HG03175 (cell line): ENCODE data around the gene GEMIN4.
"Not testable (repeated sequence)": the region's sequence is repeated elsewhere in the genome, so short reads cannot be mapped to it uniquely, and the experiment has no call there.

ENCODE experiments used
- ATAC-seq: cut with Tn5 transposase; IDR thresholded peaks from one replicate; pipeline ENCODE4 v1.9.1; 2021; ENCODE audit warnings: mild to moderate bottlenecking, moderate library complexity; ENCODE audit not compliant: unreplicated experiment

Gene GEMIN4

GRCh38 chr17:781805-782731, 30.0 kb upstream of the GEMIN4 start, which contains the start of the genes GLOD4 and MRM3:
Gene GLOD4 (minus strand): TSS chr17:782280. CDS start chr17:782255, 25 bp downstream.
Gene MRM3 (plus strand): TSS chr17:782353. CDS start chr17:782379, 26 bp downstream.
- ATAC-seq: peak; percentile 92

DNA sequence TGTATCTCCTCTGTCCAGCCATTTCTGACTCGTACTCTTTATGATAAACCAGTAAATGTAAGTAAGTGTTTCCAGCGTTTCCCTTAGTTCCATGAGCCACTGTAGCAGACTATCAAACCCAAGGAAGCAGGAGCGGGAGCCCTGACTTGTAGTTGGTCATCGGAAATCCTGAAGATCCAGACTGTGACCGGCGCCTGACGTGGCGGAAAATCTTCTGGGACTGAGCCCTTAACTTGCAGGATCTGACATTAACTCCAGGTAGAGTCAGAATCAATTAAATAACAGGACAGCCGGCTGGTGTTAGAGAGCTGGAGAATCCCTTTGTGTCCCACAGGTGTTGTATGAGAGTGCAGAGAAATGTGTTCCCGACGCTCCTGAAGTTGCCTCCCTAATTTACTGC, 26.0 kb upstream of the GEMIN4 start:
- no peak for ATAC-seq

DNA sequence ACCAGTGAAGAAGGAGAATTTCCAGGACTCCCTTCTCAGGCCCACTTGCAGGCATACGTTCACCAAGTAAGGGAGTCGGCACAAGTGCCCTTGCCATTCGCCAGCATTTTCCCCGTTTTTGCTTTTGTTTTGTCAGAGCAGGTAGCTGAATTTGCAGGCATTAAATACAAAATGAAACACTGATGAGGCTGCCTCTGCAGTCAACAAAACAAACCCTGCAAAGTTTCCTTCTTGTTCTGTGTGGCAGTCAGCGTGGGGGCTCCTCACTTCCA, 22.2 kb upstream of the GEMIN4 start:
- ATAC-seq: no peak

DNA sequence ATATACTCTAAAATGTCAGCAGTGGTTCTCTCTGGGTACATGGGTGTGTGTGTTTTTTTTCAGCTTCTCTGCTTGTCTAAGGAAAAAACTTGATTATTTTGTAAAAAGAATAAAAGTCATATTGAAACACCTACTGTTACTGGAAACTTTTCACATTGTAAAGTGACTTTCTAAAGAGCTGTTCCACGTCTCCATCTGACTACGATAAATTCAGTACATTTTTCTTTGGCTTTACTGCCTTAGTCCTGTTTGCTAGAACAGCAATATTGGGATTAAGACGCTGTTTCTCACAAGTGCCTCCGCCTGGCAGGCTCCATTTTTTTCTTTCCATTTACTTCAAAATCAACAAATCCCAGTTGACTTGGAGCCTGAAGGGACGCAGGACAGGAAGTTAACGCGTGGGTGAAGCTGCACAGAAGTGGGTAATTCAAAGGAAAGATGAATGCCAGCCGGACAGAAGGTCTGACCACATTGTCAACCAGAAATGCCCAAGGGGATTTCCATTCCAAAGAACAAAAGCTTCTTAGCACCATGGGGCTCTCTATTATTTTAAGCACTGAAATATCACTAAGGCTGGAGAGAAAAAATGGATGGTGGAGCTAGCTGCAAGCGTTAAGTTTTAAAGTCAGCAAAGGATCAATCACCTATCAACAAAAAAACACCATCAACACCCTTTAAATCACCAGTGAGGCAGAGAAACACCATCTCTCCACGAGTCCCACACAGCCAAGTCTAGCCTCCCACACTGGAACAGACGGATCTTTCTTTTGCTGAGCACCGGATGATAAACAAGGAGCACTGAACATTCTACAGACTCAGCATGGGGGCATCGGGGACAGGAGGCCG, 21.6 kb upstream of the GEMIN4 start:
- no peak for ATAC-seq

DNA sequence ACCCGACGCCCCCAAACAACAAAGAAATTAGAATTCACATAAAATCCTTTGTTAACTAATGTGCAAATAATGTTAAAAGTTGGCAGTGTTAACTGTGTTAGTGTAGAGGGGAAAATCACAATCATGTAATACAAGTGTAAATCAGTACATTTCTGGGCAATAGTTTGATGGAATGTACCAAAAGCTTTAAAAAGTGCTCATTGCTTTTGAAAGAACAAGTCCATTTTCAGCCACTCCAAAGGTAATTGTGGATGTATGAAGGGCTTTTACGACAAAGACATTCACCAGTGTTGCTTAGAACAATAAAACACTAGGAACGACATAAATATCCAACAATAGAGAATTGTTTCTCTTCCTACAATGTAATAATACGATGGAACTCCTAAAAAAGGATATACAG, 21.0 kb upstream of the GEMIN4 start:
- no peak for ATAC-seq

GRCh38 chr17:767076-767475, 15.0 kb upstream of the GEMIN4 start:
- no peak for ATAC-seq

DNA sequence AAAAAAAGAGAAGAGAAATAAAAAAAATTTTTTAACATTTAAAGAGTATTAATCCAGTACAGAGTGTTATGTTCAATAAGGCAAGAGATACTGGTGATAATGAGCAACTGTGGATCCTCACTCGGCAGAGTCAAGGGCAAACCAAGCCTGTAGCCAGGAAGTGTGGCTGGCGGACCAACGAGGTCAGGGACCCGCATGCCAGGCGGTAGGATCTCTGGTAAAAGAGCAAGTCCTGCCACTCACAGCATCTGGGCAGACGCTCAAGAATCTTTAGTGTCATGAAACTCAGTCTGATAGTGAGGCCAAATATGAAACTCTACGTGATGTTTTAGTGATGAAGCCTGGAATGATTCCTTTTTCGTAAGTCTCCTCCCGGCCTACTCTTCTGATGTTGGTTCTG, 8.3 kb upstream of the GEMIN4 start:
- ATAC-seq: no peak

DNA sequence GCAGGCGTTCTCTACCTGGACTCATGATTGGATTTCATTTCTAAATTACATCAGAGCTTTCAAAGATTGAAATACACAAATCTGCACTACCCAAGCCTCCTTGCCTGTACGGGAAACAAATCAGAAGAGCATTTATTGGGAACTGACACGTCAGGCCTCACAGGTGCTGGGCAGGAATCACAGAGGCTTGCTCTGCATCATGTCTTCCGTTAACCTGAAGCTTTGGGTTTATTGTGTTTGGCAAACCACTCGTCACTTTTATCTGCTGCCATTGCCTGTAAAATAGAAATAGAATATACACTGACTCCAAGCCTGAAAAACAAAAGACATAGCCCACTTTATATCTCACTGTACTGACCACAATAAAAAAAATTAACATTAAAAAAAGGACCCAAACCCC, 7.9 kb upstream of the GEMIN4 start:
- no peak for ATAC-seq

DNA sequence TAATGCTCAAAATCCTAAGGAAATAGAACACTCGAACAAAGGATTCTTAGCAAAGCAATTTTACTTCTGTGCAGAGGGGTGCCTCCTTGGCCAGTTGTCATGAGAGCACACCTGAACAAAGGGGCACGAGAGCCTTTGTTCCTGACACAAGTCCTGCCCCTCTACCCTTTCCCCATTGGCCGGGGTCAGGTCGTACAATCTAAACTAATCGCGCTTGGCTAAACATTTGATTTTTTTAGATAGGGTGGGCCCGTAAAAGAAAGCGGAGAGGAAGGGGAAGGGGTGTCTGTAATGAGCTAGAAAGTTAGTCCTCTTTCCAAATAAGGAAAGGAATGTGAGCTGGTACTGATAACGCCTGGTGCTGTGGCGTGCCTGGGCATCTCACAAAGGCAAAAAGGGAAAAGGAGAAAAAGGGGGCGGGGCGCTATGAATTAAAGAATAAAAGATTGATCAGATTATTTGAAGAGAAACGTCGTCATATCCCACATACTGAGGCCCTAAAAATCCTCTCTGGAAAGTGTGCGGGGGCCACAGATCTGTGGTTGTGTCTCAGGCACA, 4.0 kb upstream of the GEMIN4 start:
- not testable (repeated sequence) for ATAC-seq

DNA sequence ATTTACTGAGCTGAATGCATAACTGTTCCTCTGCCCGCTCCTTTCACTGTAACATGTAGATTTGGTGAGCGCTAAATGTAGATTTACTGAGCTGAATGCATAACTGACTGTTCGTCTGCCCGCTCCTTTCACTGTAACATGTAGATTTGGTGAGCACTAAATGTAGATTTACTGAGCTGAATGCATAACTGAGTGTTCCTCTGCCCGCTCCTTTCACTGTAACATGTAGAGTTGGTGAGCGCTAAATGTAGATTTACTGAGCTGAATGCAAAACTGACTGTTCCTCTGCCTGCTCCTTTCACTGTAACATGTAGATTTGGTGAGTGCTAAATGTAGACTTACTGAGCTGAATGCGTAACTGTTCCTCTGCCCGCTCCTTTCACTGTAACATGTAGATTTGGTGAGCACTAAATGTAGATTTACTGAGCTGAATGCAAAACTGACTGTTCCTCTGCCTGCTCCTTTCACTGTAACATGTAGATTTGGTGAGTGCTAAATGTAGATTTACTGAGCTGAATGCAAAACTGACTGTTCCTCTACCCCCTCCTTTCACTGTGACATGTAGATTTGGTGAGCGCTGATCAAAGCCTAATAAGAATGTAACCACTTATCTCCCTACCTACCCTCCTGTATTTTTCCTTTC, 3.4 kb upstream of the GEMIN4 start:
- not testable (repeated sequence) for ATAC-seq

DNA sequence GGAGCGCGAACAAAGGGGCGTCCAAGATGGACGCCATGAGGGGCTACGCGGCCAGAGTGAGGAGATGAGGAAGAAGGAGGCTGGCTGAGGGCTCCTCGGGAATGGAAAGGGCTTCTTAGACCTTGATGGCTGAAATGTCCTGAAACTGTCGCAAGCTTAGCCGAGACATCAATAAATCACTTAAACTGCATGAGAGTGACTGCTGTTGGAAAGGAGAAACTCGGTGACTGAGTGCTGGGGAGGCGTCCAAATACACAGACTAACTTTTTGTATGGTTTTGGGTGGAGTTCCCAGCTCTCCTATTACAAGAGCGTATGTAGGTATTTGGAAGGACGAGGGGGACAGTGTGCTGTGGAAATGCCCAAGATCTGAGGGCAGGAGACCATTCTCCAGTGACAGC, 1.4 kb upstream of the GEMIN4 start:
- ATAC-seq: no peak

DNA sequence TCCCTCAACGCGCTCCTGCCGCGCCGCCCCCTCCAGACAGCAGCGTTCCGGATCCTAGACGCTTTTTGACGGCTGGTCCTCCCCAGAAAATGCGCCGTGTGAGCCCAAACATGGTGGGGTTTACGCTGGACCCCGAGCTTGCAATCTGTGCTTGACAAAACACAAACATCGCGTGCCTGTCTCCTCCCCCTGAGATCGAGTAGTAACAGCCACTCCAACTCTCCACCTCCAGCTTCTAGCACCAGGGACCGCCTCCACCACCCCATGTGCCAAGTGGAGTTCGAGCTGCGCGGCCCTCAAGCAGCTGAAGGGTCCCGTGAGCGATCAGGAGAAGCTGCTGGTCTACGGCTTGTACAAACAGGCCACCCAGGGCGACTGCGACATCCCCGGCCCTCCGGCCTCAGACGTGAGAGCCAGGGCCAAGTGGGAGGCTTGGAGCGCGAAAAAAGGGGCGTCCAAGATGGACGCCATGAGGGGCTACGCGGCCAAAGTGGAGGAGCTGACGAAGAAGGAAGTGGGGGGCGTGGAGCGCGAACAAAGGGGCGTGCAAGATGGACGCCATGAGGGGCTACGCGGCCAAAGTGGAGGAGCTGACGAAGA, 656 bp upstream of the GEMIN4 start:
- ATAC-seq: peak; percentile 14

DNA sequence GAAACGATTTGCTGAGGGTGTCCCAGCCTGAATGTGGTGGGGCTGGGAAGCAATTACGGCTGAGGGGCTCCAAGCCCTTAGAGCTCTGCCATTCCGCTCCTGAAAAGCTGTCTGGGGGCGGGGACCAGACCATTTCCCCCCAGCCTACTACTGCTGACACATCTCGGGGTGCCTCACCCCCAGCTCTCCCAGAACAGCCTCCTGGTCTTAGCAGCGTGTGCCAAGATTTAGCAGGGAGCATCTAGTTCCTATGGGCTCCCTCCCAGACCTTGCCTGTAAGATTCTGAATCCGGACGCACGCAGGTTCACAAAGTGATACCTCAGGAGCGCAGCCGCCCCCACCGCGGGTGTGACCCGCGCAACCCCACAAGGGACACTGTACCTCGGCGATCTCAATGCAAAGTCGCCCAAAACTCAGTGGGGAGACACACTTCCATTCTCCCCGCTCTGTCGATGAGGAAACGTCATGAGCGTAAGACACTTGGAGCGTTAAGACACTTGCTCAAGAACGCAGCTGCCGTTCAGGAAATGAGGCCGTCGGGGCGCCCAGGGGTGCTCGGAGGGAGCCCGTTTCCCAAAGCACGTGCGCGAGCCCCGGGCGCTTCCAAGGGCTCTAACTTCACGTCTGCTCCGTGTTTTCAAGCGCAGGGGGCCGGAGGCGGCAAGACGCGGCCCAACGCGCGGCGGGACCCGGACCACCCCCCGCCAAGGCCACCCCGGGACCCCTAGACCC, 629 bp downstream of the GEMIN4 start:
- peak; percentile 39 for ATAC-seq

DNA sequence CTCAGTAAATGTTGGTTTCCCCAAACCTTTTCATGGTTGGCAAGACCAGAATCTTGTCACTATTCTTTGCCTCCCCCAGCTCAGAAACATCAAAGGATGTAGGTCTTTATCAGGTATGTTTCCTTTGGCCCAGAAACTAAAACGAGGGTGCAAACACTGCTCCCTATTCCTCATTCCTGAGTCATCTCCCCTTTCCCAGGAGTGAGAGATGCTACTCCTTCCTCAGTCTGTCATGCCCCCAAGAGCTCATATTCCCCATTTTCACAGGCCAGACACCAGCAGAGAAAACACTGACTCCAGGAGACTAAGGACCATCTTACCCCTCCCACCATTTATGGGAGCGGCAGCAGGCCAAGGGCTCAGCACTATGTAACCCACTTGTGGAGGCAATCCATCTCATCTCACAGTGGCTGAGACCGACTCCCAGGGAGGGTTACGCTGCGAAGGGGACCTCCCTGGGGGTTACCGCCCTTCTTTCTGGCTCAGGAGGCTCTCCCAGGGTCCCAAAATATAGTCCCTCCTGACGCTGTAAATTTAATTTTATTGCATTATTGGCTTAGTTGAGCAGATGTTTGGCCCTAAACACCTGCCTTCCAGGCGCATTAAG, 1.5 kb downstream of the GEMIN4 start:
- no peak for ATAC-seq

DNA sequence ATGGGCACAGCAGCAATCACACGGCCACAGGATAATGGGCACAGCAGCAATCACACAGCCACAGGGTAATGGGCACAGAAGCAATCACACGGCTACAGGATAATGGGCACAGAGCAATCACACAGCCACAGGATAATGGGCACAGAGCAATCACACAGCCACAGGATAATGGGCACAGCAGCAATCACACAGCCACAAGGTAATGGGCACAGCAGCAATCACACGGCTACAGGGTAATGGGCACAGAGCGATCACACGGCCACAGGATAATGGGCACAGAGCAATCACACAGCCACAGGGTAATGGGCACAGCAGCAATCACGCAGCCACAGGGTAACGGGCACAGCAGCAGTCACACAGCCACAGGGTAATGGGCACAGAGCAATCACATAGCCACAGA, 2.7 kb downstream of the GEMIN4 start:
- not testable (repeated sequence) for ATAC-seq

- not testable (repeated sequence) for ATAC-seq
These were observed 3.5 kb downstream of the GEMIN4 start for GRCh38 chr17:748604-749003.

DNA sequence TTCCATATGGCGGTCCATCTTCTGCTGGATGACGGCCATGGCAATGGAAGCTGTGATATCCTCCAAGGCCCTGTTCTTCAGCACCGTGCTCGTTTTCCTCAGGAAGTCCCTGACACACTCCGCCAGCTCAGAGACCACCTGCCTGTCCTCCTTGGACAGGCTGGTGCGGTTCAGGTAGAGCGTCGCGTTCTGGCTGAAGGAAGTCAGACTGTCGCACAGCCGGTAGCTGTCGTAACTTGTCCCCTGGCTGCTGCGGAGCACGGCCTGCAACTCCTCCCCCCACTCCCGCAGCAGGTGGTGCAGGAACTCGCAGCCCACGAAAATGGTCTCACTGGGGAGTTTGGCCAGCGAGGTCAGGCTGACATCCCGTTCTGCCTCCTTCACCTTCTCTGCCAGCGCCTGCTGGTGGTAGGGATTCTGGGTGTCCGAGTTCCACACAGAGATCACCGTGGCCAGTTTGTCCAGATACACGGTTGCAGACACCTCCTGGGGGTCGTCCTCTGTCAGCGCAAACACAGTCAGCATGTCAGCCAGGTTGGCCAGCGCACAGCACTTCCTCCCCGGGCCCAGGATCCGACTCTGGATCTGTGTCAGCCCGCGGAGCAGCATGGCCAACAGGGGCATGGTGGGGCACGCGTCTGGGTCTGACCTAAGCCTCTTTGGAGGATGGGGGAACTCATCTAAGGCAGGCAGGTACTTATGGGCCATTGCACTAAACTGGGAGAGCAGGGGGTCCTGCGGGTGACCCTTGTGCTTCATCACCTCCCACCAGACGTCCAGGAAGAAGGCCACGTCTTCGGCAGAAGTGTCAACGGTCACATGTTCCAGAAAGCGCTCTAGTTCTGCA, 5.1 kb downstream of the GEMIN4 start:
- no peak for ATAC-seq

DNA sequence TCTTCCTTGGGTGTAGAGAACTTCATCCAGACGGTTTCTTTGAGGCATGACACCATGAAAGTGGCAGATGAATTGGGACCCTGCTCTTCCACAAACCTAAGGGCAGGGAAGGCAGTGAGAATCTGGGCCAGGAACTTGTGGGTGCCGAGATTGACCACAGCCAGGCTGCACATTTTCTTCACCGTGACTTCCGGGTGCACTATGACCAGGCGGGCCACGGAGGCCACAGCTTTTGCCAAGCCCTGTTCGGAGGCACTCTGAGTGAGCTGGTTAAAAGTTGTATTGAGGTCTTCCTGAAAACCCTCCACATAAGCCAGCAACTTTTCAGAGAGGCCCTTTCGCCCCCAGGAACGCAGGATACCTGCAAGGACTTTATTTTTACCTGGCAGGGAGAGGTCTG, 5.9 kb downstream of the GEMIN4 start:
- ATAC-seq: no peak

GRCh38 chr17:745406-745805, 6.7 kb downstream of the GEMIN4 start:
- no peak for ATAC-seq
